ENCODE results near the gene NDUFS8.

GRCh38 chr11:68033708-68034045 is 3.2 kb downstream of the NDUFS8 start:
- TF ChIP-seq, protein P1, sequence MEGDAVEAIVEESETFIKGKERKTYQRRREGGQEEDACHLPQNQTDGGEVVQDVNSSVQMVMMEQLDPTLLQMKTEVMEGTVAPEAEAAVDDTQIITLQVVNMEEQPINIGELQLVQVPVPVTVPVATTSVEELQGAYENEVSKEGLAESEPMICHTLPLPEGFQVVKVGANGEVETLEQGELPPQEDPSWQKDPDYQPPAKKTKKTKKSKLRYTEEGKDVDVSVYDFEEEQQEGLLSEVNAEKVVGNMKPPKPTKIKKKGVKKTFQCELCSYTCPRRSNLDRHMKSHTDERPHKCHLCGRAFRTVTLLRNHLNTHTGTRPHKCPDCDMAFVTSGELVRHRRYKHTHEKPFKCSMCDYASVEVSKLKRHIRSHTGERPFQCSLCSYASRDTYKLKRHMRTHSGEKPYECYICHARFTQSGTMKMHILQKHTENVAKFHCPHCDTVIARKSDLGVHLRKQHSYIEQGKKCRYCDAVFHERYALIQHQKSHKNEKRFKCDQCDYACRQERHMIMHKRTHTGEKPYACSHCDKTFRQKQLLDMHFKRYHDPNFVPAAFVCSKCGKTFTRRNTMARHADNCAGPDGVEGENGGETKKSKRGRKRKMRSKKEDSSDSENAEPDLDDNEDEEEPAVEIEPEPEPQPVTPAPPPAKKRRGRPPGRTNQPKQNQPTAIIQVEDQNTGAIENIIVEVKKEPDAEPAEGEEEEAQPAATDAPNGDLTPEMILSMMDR (IDR thresholded peaks at IDR 0.05; ENCODE audit: low read depth, low read length, poor library complexity, severe bottlenecking): no peak
- TF ChIP-seq EZH2phosphoT487 (IDR thresholded peaks at IDR 0.05; ENCODE audit: borderline replicate concordance, low read length): no peak

Measured in DOHH2 (cell line).